ENCODE measurements around the gene RSRC2.
A peak's percentile ranks its signal among the peaks of the same experiment; 100 is the strongest.
"Not testable (repeated sequence)": the region's sequence is repeated elsewhere in the genome, so short reads cannot be mapped to it uniquely, and the experiment has no call there.

Gene RSRC2

DNA sequence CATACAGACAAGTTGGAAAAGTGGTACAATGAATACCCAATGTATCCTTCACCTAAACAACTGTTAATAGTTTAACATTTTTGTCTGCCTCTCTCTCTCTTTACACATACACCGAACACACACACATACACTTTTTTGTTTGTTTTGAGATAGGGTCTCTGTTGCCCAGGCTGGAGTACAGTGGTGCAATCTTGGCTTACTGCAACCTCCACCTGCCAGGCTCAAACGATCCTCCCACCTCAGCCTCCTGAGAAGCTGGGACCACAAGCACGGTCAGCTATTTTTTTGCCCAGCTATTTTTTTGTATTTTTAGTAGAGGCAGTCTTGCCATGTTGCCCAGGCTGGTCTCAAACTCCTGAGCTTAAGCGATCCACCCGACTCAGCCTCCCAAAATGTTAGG is 42.8 kb downstream of the RSRC2 start:
- FAIRE-seq (no peak), DNase-seq (ENCODE audit: insufficient read length, low spot score) (no peak)
- no peak for TF ChIP-seq CTCF (IDR thresholded peaks at IDR 0.05; ENCODE audit: insufficient read depth, missing control alignments)

- no peak for FAIRE-seq
Observed at GRCh38 chr12:122481861-122482260, 44.9 kb downstream of the RSRC2 start.

DNA sequence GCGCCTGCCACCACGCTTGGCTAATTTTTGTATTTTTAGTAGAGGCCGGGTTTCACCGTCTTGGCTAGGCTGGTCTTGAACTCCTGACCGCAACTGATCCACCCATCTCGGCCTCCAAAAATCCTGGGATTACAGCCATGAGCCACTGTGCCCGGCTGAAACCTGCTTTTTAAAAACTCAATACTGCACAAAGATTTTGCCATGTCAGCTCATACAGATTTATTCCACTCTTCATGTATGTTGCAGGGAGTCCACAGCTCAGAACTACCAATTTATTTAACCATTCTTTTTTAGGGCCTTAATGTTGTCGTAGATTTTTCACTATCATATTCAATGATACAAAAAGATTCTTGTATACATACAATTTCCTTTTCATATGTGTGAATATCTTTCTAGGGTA is 46.0 kb downstream of the RSRC2 start:
- FAIRE-seq (no peak), DNase-seq (ENCODE audit: insufficient read length, low spot score) (no peak)
- TF ChIP-seq CTCF (IDR thresholded peaks at IDR 0.05; ENCODE audit: insufficient read depth, missing control alignments) = no peak

More at GRCh38 chr12:122481861-122482260, 44.9 kb downstream of the RSRC2 start:
- TF ChIP-seq CTCF (IDR thresholded peaks at IDR 0.05; ENCODE audit: insufficient read depth, missing control alignments) = no peak
- no peak for DNase-seq (ENCODE audit: insufficient read length, low spot score)

GRCh38 chr12:122474324-122474716 is 52.4 kb downstream of the RSRC2 start:
- no peak for FAIRE-seq
- no peak for TF ChIP-seq CTCF (IDR thresholded peaks at IDR 0.05; ENCODE audit: insufficient read depth, missing control alignments)
- DNase-seq (ENCODE audit: insufficient read length, low spot score) = no peak

- no peak for FAIRE-seq
- DNase-seq (ENCODE audit: insufficient read length, low spot score) = no peak
- no peak for TF ChIP-seq CTCF (IDR thresholded peaks at IDR 0.05; ENCODE audit: insufficient read depth, missing control alignments)
Observed at GRCh38 chr12:122473543-122474323, 53.0 kb downstream of the RSRC2 start.

- peak; percentile 84 for TF ChIP-seq CTCF (IDR thresholded peaks at IDR 0.05; ENCODE audit: insufficient read depth, missing control alignments)
- DNase-seq (ENCODE audit: insufficient read length, low spot score) (no peak), FAIRE-seq (no peak)
Observed at GRCh38 chr12:122471324-122472226, 55.2 kb downstream of the RSRC2 start.

- not testable (repeated sequence) for FAIRE-seq; DNase-seq (ENCODE audit: insufficient read length, low spot score)
Observed at GRCh38 chr12:122470576-122470975, 56.2 kb downstream of the RSRC2 start.

GRCh38 chr12:122469856-122470255 is 56.9 kb downstream of the RSRC2 start:
- not testable (repeated sequence) for FAIRE-seq; DNase-seq (ENCODE audit: insufficient read length, low spot score)
